Measurements from ENCODE around the gene EFTUD2. TPM values are rescaled to one million over a fixed set of nuclear protein-coding genes. Genes with fewer than 3 reads are reported as not detected.

EFTUD2 gene
- total RNA-seq, 6 experiments from 2014 or later, result 117 to 129 (median 122) TPM

GRCh38 chr17:44941712-44942331 lies 42.6 kb upstream of the EFTUD2 start:
- H3K4me3 Mint-ChIP-seq, result peak overlapping the region; percentile 25
- H3K4me1 Mint-ChIP-seq (ENCODE audit: low read depth), result peaks cover 56% of the 10 kb centered on the region
- H3K36me3 Mint-ChIP-seq (ENCODE audit: low read depth), result peaks cover 38% of the 10 kb centered on the region
- H3K27me3 Mint-ChIP-seq (ENCODE audit: insufficient read depth), result no peaks in the 10 kb centered on the region; the same call in 1 of the 2 replicates
- no peak for TF ChIP-seq CTCF (IDR thresholded peaks at IDR 0.05)
- peak; percentile 12 for DNase-seq
- H3K9me3 Mint-ChIP-seq, result peaks cover 5% of the 10 kb centered on the region
- H3K27ac Mint-ChIP-seq, result peak overlapping the region; percentile 73

- Mint-ChIP-seq H3K36me3 (ENCODE audit: low read depth) (peaks cover 31% of the 10 kb centered on the region), H3K27ac (peak overlapping the region; percentile 9; the same call in 1 of the 2 replicates), H3K9me3 (peaks cover 5% of the 10 kb centered on the region), H3K4me1 (ENCODE audit: low read depth) (peaks cover 48% of the 10 kb centered on the region), H3K27me3 (ENCODE audit: insufficient read depth) (no peaks in the 10 kb centered on the region; the same call in 1 of the 2 replicates), H3K4me3 (peak overlapping the region; percentile 27; the same call in 1 of the 2 replicates)
- DNase-seq, result no peak
- TF ChIP-seq CTCF (IDR thresholded peaks at IDR 0.05), result no peak
Observed at GRCh38 chr17:44940768-44941167, 41.5 kb upstream of the EFTUD2 start.

GRCh38 chr17:44940317-44940716 lies 41.1 kb upstream of the EFTUD2 start:
- no peak for TF ChIP-seq CTCF (IDR thresholded peaks at IDR 0.05)
- Mint-ChIP-seq H3K9me3 (peaks cover 5% of the 10 kb centered on the region), H3K4me1 (ENCODE audit: low read depth) (peaks cover 48% of the 10 kb centered on the region), H3K27ac (peak overlapping the region; percentile 9), H3K36me3 (ENCODE audit: low read depth) (peaks cover 30% of the 10 kb centered on the region), H3K27me3 (ENCODE audit: insufficient read depth) (no peaks in the 10 kb centered on the region; the same call in 1 of the 2 replicates), H3K4me3 (peak overlapping the region; percentile 27)
- no peak for DNase-seq

- no peak for DNase-seq
- peaks cover 24% of the 10 kb centered on the region for H3K36me3 Mint-ChIP-seq (ENCODE audit: low read depth)
- TF ChIP-seq CTCF (IDR thresholded peaks at IDR 0.05), result no peak
- no peak overlapping the region for H3K27ac Mint-ChIP-seq
- peaks cover 5% of the 10 kb centered on the region for H3K9me3 Mint-ChIP-seq
- peaks cover 9% of the 10 kb centered on the region for H3K4me1 Mint-ChIP-seq (ENCODE audit: low read depth)
- no peak overlapping the region for H3K4me3 Mint-ChIP-seq
- peaks cover 2% of the 10 kb centered on the region; the same call in 1 of the 2 replicates for H3K27me3 Mint-ChIP-seq (ENCODE audit: insufficient read depth)
Observed at GRCh38 chr17:44935116-44935515, 35.9 kb upstream of the EFTUD2 start.

- H3K27me3 Mint-ChIP-seq (ENCODE audit: insufficient read depth), result peaks cover 2% of the 10 kb centered on the region; the same call in 1 of the 2 replicates
Observed at GRCh38 chr17:44934745-44935105, 35.5 kb upstream of the EFTUD2 start.

More at GRCh38 chr17:44934745-44935105, 35.5 kb upstream of the EFTUD2 start:
- DNase-seq, result no peak
- H3K9me3 Mint-ChIP-seq, result peaks cover 5% of the 10 kb centered on the region
- H3K36me3 Mint-ChIP-seq (ENCODE audit: low read depth), result peaks cover 25% of the 10 kb centered on the region
- no peak overlapping the region for H3K4me3 Mint-ChIP-seq
- H3K4me1 Mint-ChIP-seq (ENCODE audit: low read depth), result peaks cover 5% of the 10 kb centered on the region; the same call in 1 of the 2 replicates
- TF ChIP-seq CTCF (IDR thresholded peaks at IDR 0.05), result no peak
- no peak overlapping the region for H3K27ac Mint-ChIP-seq

All from HFFc6 (cell line).